ENCODE results near the gene CYBRD1. TPM values are rescaled to one million over a fixed set of nuclear protein-coding genes. Genes with fewer than 3 reads are reported as not detected.

Gene CYBRD1
- polyA plus RNA-seq, 2 of the 4 experiments (the other 2 are of a cell fraction) = 30.5 to 46.6 TPM

DNA sequence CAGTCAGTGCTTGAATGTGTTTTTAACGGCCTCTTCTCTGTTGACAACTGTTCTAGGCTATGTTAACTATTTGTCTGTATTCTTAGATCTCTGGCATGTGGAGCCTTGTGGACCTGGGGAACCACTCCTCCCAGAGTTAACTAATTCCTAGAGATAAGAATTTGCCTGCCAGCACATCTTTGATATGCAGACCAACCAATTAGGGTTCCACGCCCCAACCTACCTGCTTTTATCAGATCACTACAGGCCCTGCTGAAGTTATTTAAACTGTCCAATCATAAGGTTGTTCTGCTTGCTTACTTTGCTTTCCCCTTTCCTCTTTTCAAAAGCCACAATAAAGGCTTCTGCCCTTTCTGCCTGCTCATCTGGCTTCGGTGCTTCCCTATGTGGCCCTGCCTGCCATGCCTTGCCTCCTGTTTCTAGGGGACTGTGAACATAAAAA, 8.5 kb upstream of the CYBRD1 start:
- POLR2A ChIA-PET = no interaction called here
- DNase-seq (ENCODE audit: low read depth in 1 of 2, low spot score in 1 of 2) (no peak), FAIRE-seq (no peak)

GRCh38 chr2:171514908-171515582, 7.2 kb upstream of the CYBRD1 start:
- peaks cover 9% of the 10 kb centered on the region; the same call in 1 of the 3 replicates for H3K4me1 ChIP-seq
- DNase-seq (ENCODE audit: low read depth in 1 of 2, low spot score in 1 of 2) = no peak
- CTCF ChIA-PET = interaction anchor here (0.6 kb wide), 1 partner anchor 12 kb away, joined by 4 read pairs; no protein-coding TSS in a partner anchor
- 88% methylated on average over 3 of the region's 3 CpGs for WGBS (ENCODE audit: missing lambda C conversion rate)
- POLR2A ChIA-PET = no interaction called here
- ATAC-seq = 0 out of 6 replicates have a peak, but pooled peaks of 1 of the 2 experiments have one; percentile 19
- no peak for TF ChIP-seq FOSL2 (IDR thresholded peaks at IDR 0.05)
- no peak for TF ChIP-seq FOSL2 (CRISPR knock-in tag; IDR thresholded peaks at IDR 0.05)
- TF ChIP-seq RAD21 (conservative IDR thresholded peaks at IDR 0.05 in 1 of 2, IDR thresholded peaks at IDR 0.05 in 1 of 2) = no peak
- TF ChIP-seq BHLHE40 (IDR thresholded peaks at IDR 0.05; ENCODE audit: low read depth, low read length) = no peak
- TF ChIP-seq FOSB (CRISPR knock-in tag; IDR thresholded peaks at IDR 0.05) = no peak
- TF ChIP-seq EHMT2 (IDR thresholded peaks at IDR 0.05; ENCODE audit: low read depth) = no peak
- no peak for TF ChIP-seq TP53 (CRISPR knock-in tag; IDR thresholded peaks at IDR 0.05)
- TF ChIP-seq MAFK (IDR thresholded peaks at IDR 0.05; ENCODE audit: partially characterized antibody) = no peak
- no peak for TF ChIP-seq POLR2AphosphoS2 (conservative IDR thresholded peaks at IDR 0.05; ENCODE audit: low read length)
- no peak for TF ChIP-seq HDAC2 (IDR thresholded peaks at IDR 0.05)
- TF ChIP-seq RFX5 (IDR thresholded peaks at IDR 0.05) = no peak
- TF ChIP-seq FOXS1 (CRISPR knock-in tag; IDR thresholded peaks at IDR 0.05) = no peak
- no peak for TF ChIP-seq EP300 (IDR thresholded peaks at IDR 0.05)
- no peak for TF ChIP-seq NFE2L2 (conservative IDR thresholded peaks at IDR 0.05; ENCODE audit: low read length)
- TF ChIP-seq POLR2A (IDR thresholded peaks at IDR 0.05; ENCODE audit: low read length) = no peak
- TF ChIP-seq RNF2 (IDR thresholded peaks at IDR 0.05; ENCODE audit: borderline replicate concordance, low read depth) = no peak
- TF ChIP-seq, protein P1, sequence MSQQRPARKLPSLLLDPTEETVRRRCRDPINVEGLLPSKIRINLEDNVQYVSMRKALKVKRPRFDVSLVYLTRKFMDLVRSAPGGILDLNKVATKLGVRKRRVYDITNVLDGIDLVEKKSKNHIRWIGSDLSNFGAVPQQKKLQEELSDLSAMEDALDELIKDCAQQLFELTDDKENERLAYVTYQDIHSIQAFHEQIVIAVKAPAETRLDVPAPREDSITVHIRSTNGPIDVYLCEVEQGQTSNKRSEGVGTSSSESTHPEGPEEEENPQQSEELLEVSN (IDR thresholded peaks at IDR 0.05; ENCODE audit: borderline replicate concordance, low read depth) = no peak
- no peak for TF ChIP-seq RARB (CRISPR knock-in tag; IDR thresholded peaks at IDR 0.05)
- no peak for FAIRE-seq
- H3K4me2 ChIP-seq = no peak overlapping the region
- H3K9me3 ChIP-seq = no peaks in the 10 kb centered on the region
- H3K27ac ChIP-seq = no peak overlapping the region
- no peak overlapping the region for H3K4me3 ChIP-seq

More for the DNA sequence above, 8.5 kb upstream of the CYBRD1 start:
- peaks cover 9% of the 10 kb centered on the region; the same call in 1 of the 3 replicates for H3K4me1 ChIP-seq
- 74% methylated on average over 3 of the region's 3 CpGs for WGBS (ENCODE audit: missing lambda C conversion rate)
- H3K27ac ChIP-seq = no peak overlapping the region
- CTCF ChIA-PET = no interaction called here
- H3K4me2 ChIP-seq = no peak overlapping the region
- no peak for ATAC-seq
- H3K9me3 ChIP-seq = no peaks in the 10 kb centered on the region
- H3K4me3 ChIP-seq = no peak overlapping the region
- TF ChIP-seq ZFP36 (IDR thresholded peaks at IDR 0.05; ENCODE audit: borderline replicate concordance, partially characterized antibody) = no peak
- TF ChIP-seq RNF2 (IDR thresholded peaks at IDR 0.05; ENCODE audit: borderline replicate concordance, low read depth) = no peak
- no peak for TF ChIP-seq EP300 (IDR thresholded peaks at IDR 0.05)
- TF ChIP-seq NR3C1 (IDR thresholded peaks at IDR 0.05) = no peak
- no peak for TF ChIP-seq SREBF2 (IDR thresholded peaks at IDR 0.05)
- no peak for TF ChIP-seq NFE2L2 (conservative IDR thresholded peaks at IDR 0.05; ENCODE audit: low read length)
- no peak for TF ChIP-seq NPAS2 (CRISPR knock-in tag; IDR thresholded peaks at IDR 0.05; ENCODE audit: borderline replicate concordance)
- no peak for TF ChIP-seq KDM1A (IDR thresholded peaks at IDR 0.05; ENCODE audit: low read depth)

- POLR2A ChIA-PET = no interaction called here
- peak; percentile 54 to 61; a peak in 4 of 6 replicates for ATAC-seq
These were observed 6.5 kb upstream of the CYBRD1 start for GRCh38 chr2:171515672-171516298.

More at GRCh38 chr2:171515672-171516298, 6.5 kb upstream of the CYBRD1 start:
- Histone ChIP-seq H3K4me1 (peaks cover 9% of the 10 kb centered on the region; the same call in 1 of the 3 replicates), H3K27ac (no peak overlapping the region), H3K4me2 (0 out of 3 replicates have a peak overlapping the region, but pooled peaks have one; percentile 13), H3K9me3 (no peaks in the 10 kb centered on the region), H3K4me3 (no peak overlapping the region)
- TF ChIP-seq HEYL (CRISPR knock-in tag; IDR thresholded peaks at IDR 0.05) (no peak), ESRRA (IDR thresholded peaks at IDR 0.05; ENCODE audit: borderline replicate concordance, low read length) (no peak), SREBF2 (IDR thresholded peaks at IDR 0.05) (no peak), FOSB (CRISPR knock-in tag; IDR thresholded peaks at IDR 0.05) (no peak), JUNB (IDR thresholded peaks at IDR 0.05) (no peak)
- WGBS (ENCODE audit: missing lambda C conversion rate) = 46% methylated on average over 6 of the region's 6 CpGs
- DNase-seq (ENCODE audit: low read depth in 1 of 2, low spot score in 1 of 2) (no peak), FAIRE-seq (no peak)
- CTCF ChIA-PET = interaction anchor here (0.8 kb wide), 1 partner anchor 161 kb away, joined by 3 read pairs; no protein-coding TSS in a partner anchor

Data from A549 (cell line).